ENCODE results near the gene ZNF524. TPM values are rescaled to one million over a fixed set of nuclear protein-coding genes. Genes with fewer than 3 reads are reported as not detected.

The ZNF524 gene
- total RNA-seq, 1 donor from 2014 or later: 7.9 TPM

DNA sequence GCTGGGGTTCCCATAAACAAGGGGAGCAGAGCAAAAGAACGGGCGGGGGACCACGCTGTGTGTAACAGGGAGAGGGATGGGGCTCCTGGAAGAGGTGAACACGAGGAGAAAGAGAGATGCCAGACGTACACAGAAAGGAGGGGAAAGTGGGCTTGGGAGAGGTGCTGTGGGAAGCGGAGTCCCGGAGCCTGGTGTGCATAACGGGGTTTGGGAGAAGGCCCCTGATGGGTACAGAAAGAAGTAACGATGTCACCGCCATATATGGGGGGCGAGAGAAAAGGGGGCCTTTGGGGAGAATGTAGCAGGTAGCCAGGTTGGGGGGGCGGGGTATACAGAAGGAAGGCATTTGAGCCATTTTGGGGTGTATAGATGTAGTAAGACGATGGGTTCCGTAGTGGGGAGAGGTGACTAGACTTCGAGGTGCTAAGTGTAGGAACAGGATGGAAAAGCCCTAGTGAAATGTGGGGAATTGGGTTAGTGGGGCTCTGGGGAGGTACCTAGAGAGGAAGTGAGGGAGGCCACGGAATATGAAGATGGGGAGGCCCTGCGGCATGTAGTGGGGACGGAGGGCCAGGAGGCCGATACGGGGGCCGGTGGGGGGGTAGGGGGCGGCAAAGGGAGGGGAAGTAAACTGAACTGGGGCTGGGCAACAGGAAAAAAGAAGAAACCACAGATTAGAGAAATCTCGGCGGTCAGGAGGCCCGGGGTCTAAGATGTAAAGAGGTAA, 41.5 kb downstream of the ZNF524 start:
- Mint-ChIP-seq H3K9me3 (ENCODE audit: low read depth) (no peaks in the 10 kb centered on the region), H3K27me3 (no peaks in the 10 kb centered on the region), H3K4me3 (ENCODE audit: low read depth) (peak overlapping the region; percentile 88), H3K36me3 (ENCODE audit: insufficient read depth) (peaks cover 4% of the 10 kb centered on the region), H3K27ac (peak overlapping the region; percentile 54), H3K4me1 (ENCODE audit: low read depth) (peaks cover 27% of the 10 kb centered on the region)
- TF ChIP-seq, protein P1, sequence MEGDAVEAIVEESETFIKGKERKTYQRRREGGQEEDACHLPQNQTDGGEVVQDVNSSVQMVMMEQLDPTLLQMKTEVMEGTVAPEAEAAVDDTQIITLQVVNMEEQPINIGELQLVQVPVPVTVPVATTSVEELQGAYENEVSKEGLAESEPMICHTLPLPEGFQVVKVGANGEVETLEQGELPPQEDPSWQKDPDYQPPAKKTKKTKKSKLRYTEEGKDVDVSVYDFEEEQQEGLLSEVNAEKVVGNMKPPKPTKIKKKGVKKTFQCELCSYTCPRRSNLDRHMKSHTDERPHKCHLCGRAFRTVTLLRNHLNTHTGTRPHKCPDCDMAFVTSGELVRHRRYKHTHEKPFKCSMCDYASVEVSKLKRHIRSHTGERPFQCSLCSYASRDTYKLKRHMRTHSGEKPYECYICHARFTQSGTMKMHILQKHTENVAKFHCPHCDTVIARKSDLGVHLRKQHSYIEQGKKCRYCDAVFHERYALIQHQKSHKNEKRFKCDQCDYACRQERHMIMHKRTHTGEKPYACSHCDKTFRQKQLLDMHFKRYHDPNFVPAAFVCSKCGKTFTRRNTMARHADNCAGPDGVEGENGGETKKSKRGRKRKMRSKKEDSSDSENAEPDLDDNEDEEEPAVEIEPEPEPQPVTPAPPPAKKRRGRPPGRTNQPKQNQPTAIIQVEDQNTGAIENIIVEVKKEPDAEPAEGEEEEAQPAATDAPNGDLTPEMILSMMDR (IDR thresholded peaks at IDR 0.05; ENCODE audit: unreplicated experiment): no peak
- DNase-seq (ENCODE audit: low spot score, unreplicated experiment): no peak

DNA sequence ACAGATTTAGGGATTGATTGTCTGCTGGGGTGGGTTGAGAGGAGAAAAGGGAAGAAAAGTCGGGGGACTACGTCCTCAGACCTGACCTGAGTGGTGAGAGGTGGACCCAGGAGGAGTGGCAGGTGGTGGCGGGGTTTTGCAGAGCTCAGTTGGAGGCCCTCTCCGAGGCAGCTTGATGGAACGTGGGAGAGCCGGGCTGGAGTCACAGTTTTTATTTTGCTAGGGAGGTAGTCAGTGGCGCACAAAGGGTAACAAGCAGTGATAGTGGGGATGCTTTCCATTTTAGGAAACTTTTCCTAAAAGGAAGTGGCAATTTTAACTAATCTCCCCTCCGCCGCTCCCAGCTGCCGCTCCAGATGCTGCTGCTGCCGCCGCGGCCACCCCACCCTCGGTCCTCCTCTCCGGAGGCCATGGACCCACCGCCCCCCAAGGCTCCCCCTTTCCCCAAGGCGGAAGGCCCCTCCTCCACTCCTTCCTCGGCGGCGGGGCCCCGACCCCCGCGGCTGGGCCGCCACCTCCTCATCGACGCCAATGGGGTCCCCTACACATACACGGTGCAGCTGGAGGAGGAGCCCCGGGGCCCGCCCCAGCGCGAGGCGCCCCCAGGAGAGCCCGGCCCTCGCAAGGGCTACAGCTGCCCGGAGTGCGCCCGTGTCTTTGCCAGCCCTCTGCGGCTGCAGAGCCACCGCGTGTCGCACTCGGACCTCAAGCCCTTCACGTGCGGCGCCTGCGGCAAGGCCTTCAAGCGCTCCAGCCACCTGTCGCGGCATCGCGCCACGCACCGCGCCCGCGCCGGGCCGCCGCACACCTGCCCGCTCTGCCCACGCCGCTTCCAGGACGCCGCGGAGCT, 42.3 kb downstream of the ZNF524 start:
- peak overlapping the region; percentile 88 for H3K4me3 Mint-ChIP-seq (ENCODE audit: low read depth)
- peaks cover 6% of the 10 kb centered on the region for H3K36me3 Mint-ChIP-seq (ENCODE audit: insufficient read depth)
- H3K4me1 Mint-ChIP-seq (ENCODE audit: low read depth): peaks cover 29% of the 10 kb centered on the region
- TF ChIP-seq, protein P1 (IDR thresholded peaks at IDR 0.05; ENCODE audit: unreplicated experiment): no peak
- no peak for DNase-seq (ENCODE audit: low spot score, unreplicated experiment)
- H3K9me3 Mint-ChIP-seq (ENCODE audit: low read depth): no peaks in the 10 kb centered on the region
- H3K27me3 Mint-ChIP-seq: no peaks in the 10 kb centered on the region
- H3K27ac Mint-ChIP-seq: peak overlapping the region; percentile 93

DNA sequence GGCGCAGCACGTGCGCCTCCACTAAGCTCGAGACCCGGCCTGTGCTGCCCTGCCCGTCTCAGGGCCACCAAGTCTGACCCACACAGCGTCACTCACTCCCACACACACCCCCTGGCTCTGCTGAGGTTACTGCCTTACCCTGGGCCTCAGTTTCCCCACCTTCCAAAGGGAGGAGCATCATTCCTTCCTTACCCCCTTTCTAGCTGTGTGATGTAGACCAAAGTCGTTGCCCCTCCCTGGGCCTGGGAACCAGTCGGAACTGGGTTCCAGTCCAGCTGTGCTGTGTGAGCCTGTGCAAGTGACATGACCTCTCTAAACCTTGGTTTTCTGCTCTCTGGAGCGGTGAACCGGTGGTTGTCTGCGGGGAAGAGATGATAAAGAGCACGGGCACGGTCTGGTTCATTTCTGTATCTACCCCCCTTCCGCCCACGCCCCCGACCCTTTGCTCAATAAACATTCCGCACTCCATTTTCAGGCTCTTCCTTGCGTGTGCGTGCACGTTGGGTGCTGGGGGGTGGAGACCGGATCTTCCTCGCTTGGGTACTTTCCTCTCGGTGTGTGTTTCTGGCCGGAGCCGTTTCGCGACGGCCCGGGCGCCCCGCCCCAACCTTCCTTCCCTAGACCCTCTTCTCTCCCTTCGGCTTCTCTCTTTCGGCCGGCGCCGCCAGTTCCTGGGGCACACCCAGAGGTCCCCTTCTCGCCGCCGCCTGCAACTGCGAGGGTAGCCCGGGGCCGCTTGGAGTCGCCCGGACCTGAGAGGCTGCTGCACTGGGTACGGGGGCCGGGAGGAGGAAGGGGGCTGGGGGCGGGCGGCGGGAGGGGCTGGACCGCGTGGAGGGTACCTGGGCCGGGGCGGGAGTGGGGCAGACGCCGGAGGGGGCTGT, 43.2 kb downstream of the ZNF524 start, which contains the start of gene ZNF581:
Gene ZNF581 (plus strand): TSS at position 647 of the 884 bp plus-strand sequence. CDS start 923 bp downstream, outside the sequence.
- peaks cover 5% of the 10 kb centered on the region for H3K36me3 Mint-ChIP-seq (ENCODE audit: insufficient read depth)
- no peaks in the 10 kb centered on the region for H3K27me3 Mint-ChIP-seq
- H3K4me3 Mint-ChIP-seq (ENCODE audit: low read depth): peak within 1 kb of the TSS; percentile 85
- H3K4me1 Mint-ChIP-seq (ENCODE audit: low read depth): peaks cover 30% of the 10 kb centered on the region
- peak within 1 kb of the TSS; percentile 96 for H3K27ac Mint-ChIP-seq
- H3K9me3 Mint-ChIP-seq (ENCODE audit: low read depth): no peaks in the 10 kb centered on the region
- TF ChIP-seq, protein P1 (IDR thresholded peaks at IDR 0.05; ENCODE audit: unreplicated experiment): no peak
- peak; percentile 39 for DNase-seq (ENCODE audit: low spot score, unreplicated experiment)

DNA sequence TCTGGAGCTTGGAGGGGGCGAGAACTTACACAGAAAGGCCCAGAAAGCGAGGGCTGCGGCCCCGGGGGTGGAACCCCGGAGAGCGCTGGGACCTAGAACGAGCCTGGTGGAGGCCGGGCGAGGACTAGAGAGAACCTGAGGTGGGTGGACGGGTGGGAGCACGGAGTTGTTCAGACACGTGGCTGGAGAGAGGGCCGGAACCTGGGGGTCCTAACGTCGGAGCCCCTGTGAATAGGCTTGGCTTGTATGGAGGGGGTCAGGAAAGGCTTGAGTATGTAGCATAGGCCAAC, 43.7 kb downstream of the ZNF524 start:
- peaks cover 31% of the 10 kb centered on the region for H3K4me1 Mint-ChIP-seq (ENCODE audit: low read depth)
- H3K4me3 Mint-ChIP-seq (ENCODE audit: low read depth): peak overlapping the region; percentile 85

More for the DNA sequence above, 43.7 kb downstream of the ZNF524 start:
- Mint-ChIP-seq H3K36me3 (ENCODE audit: insufficient read depth) (peaks cover 5% of the 10 kb centered on the region), H3K9me3 (ENCODE audit: low read depth) (no peaks in the 10 kb centered on the region), H3K27ac (peak overlapping the region; percentile 96), H3K27me3 (no peaks in the 10 kb centered on the region)
- no peak for DNase-seq (ENCODE audit: low spot score, unreplicated experiment)
- TF ChIP-seq, protein P1 (IDR thresholded peaks at IDR 0.05; ENCODE audit: unreplicated experiment): no peak
